Stimulated activated CD4-positive, alpha-beta T cell treated with anti-CD3 and anti-CD28 coated beads, Interleukin-2, amount 100 ng/mL, for 4 hours (primary cell): ENCODE results near the gene TMEM69.
"Not testable (repeated sequence)": the region's sequence is repeated elsewhere in the genome, so short reads cannot be mapped to it uniquely, and the experiment has no call there.

Experiments
- DNase-seq: peaks from one replicate; pipeline ENCODE4 v3.0.0-alpha.2; 2020; ENCODE audit warnings: low read depth

Gene TMEM69

GRCh38 chr1:45739641-45740156, 51.7 kb downstream of the TMEM69 start:
- not testable (repeated sequence) for DNase-seq
